ENCODE data around the gene AXIN1.
A peak's percentile ranks its signal among the peaks of the same experiment; 100 is the strongest.
"Not testable (repeated sequence)": the region's sequence is repeated elsewhere in the genome, so short reads cannot be mapped to it uniquely, and the experiment has no call there.

AXIN1 gene

DNA sequence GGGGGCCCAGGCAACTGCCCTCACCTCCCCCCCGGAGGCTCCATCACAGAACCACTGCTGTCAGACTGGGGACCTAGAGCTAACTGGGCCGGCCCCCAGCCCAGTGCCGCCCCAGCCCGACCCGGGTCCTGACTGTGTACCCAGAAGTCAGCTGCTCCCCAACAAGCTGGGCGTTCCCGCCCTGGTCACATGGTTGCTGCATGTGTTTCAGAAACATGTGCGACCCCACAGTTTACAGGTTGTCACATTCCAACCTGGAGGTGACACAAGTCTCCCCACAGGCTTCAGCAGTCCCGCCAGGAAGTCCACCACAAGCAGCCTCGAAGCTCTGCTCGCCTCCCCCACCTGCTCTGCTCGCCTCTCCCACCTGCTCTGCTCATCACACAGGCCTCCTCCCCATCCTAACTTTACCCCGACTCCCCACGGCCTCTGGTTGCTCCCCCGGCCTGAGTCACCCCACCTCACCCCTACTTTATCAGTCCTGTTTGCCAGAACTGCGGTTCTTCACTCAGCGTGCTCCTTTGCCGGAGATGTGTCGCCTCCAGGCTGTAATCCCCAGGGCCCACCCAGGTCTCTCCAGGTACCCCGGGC is 16.8 kb upstream of the AXIN1 start:
- no peak for DNase-seq

DNA sequence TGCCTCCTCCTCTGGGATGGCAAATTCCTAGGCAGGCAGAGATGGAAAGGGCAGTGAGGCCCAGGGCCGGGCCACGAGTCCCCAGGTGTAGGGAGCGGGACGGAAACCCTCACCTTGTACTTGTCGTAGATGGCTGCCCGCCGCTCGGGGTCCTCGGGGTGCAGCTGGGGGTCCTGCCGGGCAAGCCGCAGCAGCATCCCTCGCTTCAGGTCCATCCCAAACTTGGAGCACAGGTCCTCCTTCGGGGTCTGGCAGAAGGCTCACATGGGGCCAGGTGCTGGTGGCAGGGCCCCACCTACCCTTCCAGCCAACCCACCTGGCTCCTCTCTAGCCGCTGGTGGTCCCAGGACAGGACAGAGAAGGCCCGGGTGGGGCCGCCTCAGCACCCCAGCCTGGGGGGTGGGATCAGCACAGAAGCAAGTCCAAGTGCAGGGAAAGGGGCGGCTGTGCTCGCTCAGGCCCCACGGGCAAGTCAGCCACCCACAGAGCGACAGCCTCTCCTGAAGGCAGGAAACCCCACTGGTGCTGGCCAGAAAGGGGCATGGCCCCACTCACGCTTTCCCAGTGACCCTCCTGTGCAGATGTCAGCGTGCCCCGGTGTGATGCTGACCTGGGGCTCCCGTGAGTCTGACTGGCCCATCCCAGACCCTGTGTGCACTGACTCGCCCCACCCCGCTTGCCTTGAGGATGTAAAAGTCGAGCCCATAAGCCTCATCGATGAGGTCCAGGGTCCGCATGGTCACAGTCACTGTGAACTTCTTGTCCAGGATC is 16.1 kb upstream of the AXIN1 start:
- DNase-seq: no peak

GRCh38 chr16:367333-367903 is 14.9 kb upstream of the AXIN1 start:
- DNase-seq: no peak

DNA sequence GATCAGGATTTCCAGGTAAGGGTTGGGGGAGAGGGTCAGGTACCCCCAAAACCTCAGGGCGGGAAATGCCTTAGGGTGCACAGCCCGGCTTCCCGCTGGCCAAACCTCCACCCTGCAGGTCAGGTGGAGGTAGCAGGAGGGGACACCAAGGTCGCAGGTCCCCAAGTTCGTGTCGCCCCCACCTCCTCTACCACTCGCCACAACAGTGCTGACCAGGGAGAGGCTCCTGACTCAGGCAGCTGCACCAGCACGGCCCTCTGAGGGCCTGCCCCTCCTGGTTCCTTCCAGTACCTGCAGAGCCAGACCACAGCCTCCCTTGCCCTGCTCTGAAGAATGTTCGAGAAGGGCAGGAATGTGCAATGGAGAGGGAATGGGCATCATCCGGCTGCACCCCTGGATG is 14.0 kb upstream of the AXIN1 start:
- DNase-seq: no peak

DNA sequence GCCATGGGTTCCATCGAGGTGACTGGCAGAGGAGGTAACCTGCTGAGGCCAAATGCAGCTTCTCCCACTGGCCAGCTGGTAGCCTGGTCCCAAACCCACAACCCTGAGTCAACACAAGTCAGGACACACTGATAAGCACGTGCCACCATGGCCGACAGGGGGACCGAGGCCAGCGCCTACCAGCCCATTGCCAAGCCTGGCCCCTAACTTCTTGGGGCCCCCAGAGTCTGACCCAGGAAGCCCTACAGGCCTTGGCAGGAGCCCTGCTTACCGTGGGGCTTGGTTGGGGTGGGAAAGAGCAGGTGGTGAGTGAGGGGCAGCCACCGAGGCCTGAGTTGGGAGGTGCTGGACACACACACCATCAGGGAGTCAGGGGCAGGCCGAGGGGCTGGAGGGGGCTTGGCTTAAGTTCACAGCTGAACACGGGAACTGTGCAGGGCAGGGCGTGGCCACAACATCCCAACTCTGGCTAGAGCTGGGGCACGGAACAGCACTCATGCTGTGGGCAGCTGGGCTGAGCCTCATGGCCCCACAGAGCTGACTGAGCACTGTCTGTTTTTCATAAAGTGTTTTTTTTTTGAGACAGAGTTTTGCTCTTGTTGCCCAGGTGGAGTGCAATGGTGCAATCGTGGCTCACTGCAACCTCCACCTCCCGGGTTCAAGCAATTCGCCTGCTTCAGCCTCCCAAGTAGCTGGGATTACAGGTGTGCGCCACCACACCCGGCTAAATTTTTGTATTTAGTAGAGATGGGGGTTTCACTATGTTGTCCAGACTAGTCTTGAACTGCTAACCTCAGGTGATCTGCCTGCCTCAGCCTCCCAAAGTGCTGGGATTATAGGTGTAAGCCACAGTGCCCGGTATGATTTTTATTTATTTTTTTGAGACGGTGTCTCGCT is 12.3 kb upstream of the AXIN1 start:
- DNase-seq: no peak

DNA sequence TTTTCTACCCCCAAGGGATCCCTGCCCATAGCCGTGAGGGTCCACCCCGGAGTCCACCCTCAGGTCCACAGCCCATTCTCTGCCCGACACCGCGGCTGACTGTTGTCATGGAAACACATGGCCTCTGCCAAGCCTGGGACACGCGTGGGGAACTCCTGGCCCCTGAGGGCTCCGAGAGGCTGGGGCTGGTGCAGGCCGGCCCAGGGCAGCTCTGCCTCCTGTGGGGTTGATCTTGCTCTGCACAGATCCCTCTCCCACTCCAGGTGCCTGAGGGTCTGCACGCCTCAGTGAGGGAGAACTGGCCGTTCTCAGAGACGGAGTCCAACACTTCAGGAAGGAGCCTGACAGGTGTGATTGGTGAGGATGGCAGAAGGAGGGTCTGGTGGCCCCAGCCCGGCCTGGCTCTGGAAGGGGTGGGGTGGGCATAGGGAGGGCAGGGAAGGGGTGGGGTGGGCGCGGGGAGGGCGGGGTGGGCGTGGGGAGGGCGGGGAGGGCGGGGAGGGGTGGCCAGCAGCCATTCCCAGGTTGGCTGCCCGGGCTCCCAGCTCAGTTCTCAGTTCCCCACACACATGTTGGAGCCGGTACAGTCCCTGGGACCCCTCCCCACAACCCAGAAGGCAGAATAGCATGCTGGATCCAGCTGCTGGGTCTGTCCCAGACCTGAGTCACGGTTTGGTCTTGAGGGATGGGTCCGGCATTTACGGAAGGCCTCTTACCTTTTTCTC is 11.4 kb upstream of the AXIN1 start:
- no peak for DNase-seq

DNA sequence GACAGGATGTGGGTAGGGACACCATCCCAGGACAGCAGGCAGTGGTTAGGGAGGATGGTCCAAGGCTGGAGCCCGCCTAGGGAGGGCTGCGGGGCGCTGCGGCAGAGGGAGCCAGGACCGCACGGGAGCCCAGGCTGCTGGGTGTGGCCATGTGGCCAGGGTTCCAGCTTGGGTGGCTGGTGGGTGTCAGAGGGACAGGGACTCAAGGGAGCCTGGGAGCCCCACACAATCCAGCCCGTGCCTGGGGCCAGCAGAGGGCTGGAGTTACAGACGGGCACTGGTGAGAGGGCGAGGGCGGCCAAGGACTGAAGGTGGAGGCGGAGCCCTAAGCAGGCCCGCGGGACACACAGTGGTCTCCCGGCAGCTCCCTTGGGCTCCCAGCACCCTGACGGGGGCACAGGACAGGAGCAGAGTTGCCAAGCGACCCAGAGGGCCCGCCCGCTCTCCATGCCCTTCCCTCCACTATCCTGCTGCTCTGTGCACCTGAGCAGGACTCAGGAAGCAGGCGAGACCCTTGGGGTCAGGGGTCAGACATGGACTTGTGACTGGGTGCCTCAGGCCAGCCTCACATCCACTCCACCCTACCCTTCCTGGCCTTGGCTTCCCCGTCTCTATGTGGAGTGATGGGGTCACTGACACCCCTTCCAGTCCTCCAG is 10.7 kb upstream of the AXIN1 start:
- DNase-seq: no peak

GRCh38 chr16:362702-362999 is 10.1 kb upstream of the AXIN1 start:
- DNase-seq: not testable (repeated sequence)

- peak; percentile 81 for DNase-seq
These were observed 9.6 kb upstream of the AXIN1 start for GRCh38 chr16:361872-362701.

- no peak for DNase-seq
These were observed 8.9 kb upstream of the AXIN1 start for GRCh38 chr16:361341-361871.

GRCh38 chr16:360698-361336 is 8.3 kb upstream of the AXIN1 start:
- DNase-seq: no peak

- DNase-seq: no peak
These were observed 7.6 kb upstream of the AXIN1 start for GRCh38 chr16:359871-360697.

- DNase-seq: no peak
These were observed 6.7 kb upstream of the AXIN1 start for GRCh38 chr16:359067-359763.

DNA sequence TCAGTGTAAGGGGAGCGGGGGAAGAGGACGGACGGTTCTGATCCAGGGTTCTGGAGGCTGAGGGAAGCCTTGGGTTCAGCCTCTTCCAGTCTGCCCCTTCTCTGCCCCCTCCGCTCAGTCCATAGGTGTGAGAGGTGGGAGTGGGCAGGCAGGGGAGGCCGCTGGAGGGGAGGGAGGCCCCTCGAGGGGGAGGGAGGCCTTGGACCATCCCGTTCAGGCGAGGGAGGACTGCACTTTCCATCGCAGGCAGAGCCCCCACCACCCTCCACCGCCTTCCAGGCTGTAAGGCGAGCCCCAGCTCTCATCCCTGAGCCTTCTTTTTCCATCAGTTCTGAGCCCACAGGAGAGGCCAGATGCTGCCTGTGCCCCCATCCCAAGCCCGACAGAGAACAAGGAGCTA is 4.2 kb upstream of the AXIN1 start:
- DNase-seq: no peak

DNA sequence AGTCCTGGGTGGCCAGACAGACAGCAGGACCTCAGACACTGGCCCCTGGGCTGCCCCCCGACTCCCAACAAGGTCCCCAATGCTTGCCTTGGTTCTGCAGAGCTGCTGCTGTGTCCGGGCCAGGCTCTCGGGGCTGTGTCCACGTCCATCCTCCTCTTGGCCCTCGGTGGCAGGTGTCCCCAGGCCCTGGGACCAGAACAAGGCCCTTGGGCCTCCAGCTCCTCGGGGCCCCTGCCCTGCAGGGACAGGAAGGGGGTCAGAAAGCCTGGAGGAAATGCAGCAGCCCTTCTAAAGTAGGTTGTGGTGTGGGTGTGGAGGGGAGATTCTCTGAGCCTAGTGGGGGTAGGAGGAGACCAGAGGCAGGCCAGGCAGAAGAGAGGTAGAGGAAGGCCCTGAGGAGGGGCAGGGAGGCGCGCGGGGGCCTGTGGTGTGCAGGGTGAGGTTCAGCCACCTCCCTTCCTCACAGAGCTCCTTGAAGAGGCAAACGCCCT is 2.5 kb upstream of the AXIN1 start:
- no peak for DNase-seq

- DNase-seq: no peak
These were observed 1.9 kb upstream of the AXIN1 start for GRCh38 chr16:354291-354881.

GRCh38 chr16:353404-354290 is 1.1 kb upstream of the AXIN1 start:
- DNase-seq: no peak
